HL-60 (cell line): ENCODE data around the gene USP5.

Experiments
- POLR2AphosphoS5 ChIP-seq: IDR thresholded peaks from 2 replicates; pipeline ENCODE4 v1.6.1; 2012; ENCODE audit warnings: low read depth
- TF ChIP-seq, protein P1 (sequence below): IDR thresholded peaks from one replicate; pipeline ENCODE4 v1.5.1; 2011; ENCODE audit warnings: low read length, control low read depth, inconsistent platforms; ENCODE audit not compliant: insufficient read depth
- TF ChIP-seq, protein P2 (sequence below): IDR thresholded peaks from 2 replicates; pipeline ENCODE4 v1.6.1; 2012; ENCODE audit warnings: low read depth; ENCODE audit not compliant: insufficient replicate concordance

DNA sequence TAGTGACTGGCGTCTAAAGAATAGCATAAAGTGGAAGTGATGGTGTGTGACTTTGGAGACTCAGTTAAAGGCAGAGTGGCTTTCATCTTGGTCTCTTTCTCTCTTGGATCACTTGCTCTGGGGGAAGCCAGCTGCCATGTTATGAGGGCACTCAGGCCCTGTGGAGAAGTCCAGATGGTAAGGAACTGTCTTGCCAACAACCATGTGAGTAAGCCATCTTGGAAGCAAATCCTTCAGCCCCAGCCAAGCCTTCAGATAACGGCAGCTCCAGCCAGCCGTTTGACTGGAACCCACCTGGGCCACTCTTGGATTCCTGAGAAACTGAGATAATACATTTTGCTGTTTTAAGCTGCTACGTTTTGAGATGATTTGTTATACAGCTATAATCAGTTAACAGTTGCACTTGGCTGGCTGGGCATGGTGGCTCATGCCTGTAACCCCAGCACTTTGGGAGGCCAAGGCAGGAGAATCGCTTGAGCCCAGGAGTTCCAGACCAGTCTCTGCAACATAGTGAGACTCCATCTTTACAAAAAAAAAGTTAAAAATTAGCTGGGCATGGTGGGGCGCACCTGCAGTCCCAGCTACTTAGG is 45.0 kb downstream of the USP5 start:
- TF ChIP-seq, protein P1, sequence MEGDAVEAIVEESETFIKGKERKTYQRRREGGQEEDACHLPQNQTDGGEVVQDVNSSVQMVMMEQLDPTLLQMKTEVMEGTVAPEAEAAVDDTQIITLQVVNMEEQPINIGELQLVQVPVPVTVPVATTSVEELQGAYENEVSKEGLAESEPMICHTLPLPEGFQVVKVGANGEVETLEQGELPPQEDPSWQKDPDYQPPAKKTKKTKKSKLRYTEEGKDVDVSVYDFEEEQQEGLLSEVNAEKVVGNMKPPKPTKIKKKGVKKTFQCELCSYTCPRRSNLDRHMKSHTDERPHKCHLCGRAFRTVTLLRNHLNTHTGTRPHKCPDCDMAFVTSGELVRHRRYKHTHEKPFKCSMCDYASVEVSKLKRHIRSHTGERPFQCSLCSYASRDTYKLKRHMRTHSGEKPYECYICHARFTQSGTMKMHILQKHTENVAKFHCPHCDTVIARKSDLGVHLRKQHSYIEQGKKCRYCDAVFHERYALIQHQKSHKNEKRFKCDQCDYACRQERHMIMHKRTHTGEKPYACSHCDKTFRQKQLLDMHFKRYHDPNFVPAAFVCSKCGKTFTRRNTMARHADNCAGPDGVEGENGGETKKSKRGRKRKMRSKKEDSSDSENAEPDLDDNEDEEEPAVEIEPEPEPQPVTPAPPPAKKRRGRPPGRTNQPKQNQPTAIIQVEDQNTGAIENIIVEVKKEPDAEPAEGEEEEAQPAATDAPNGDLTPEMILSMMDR, result no peak
- no peak for TF ChIP-seq POLR2AphosphoS5
- TF ChIP-seq, protein P2, sequence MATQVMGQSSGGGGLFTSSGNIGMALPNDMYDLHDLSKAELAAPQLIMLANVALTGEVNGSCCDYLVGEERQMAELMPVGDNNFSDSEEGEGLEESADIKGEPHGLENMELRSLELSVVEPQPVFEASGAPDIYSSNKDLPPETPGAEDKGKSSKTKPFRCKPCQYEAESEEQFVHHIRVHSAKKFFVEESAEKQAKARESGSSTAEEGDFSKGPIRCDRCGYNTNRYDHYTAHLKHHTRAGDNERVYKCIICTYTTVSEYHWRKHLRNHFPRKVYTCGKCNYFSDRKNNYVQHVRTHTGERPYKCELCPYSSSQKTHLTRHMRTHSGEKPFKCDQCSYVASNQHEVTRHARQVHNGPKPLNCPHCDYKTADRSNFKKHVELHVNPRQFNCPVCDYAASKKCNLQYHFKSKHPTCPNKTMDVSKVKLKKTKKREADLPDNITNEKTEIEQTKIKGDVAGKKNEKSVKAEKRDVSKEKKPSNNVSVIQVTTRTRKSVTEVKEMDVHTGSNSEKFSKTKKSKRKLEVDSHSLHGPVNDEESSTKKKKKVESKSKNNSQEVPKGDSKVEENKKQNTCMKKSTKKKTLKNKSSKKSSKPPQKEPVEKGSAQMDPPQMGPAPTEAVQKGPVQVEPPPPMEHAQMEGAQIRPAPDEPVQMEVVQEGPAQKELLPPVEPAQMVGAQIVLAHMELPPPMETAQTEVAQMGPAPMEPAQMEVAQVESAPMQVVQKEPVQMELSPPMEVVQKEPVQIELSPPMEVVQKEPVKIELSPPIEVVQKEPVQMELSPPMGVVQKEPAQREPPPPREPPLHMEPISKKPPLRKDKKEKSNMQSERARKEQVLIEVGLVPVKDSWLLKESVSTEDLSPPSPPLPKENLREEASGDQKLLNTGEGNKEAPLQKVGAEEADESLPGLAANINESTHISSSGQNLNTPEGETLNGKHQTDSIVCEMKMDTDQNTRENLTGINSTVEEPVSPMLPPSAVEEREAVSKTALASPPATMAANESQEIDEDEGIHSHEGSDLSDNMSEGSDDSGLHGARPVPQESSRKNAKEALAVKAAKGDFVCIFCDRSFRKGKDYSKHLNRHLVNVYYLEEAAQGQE, result no peak
